Panc1 (cell line): ENCODE measurements around the gene CCDC88A. TPM values are rescaled to one million over a fixed set of nuclear protein-coding genes. Genes with fewer than 3 reads are reported as not detected.
"Not testable (repeated sequence)": the region's sequence is repeated elsewhere in the genome, so short reads cannot be mapped to it uniquely, and the experiment has no call there.

Experiments
- ATAC-seq: fragments of 200-7000 bp; cut with Tn5 transposase; 2 replicates; pipeline ENCODE4 v1.9.1; 2020; ENCODE audit warnings: mild to moderate bottlenecking, moderate library complexity
- BruUV-seq: library from RNA; stranded (reverse); fragments of 400-500 nt; replicated peaks from 2 replicates; lab custom pipeline; 2021; lab: Mats Ljungman, UMichigan
- CTCF ChIA-PET: fragments of 300-600 bp; sonication (Branson Sonifier 250); formaldehyde crosslinking; loops from one replicate; lab custom pipeline; 2022; ENCODE audit warnings: antibody characterized with exemption; lab: Charles Lee
- POLR2A ChIA-PET: fragments of 300-600 bp; sonication (Branson Sonifier 250); formaldehyde crosslinking; loops from one replicate; lab custom pipeline; 2022; ENCODE audit warnings: antibody characterized with exemption; lab: Charles Lee
- DNase-seq: peaks from one replicate; pipeline ENCODE4 v3.0.0-alpha.2; 2010; ENCODE audit warnings: low read depth, low spot score
- H3K27ac ChIP-seq: 2 replicates; pipeline ENCODE4 v1.5.1; 2011; ENCODE audit warnings: mild to moderate bottlenecking, low read length, inconsistent platforms
- H3K27me3 ChIP-seq: fragments of 200-500 bp; sonication (Bioruptor generic); 2 replicates; pipeline ENCODE4 v1.6.0; 2014; ENCODE audit warnings: low read length, inconsistent platforms; ENCODE audit not compliant: control insufficient read depth, insufficient read depth
- H3K36me3 ChIP-seq: fragments of 200-500 bp; sonication (Bioruptor generic); 2 replicates; pipeline ENCODE4 v1.5.1; 2014; ENCODE audit warnings: inconsistent platforms, mild to moderate bottlenecking, low read length, moderate library complexity; ENCODE audit not compliant: control insufficient read depth, insufficient read depth
- H3K4me1 ChIP-seq: 2 replicates; pipeline ENCODE4 v1.5.1; 2011; ENCODE audit warnings: inconsistent platforms, mild to moderate bottlenecking, low read length, moderate library complexity; ENCODE audit not compliant: control insufficient read depth, insufficient read depth
- H3K4me3 ChIP-seq, 2 experiments: 2 replicates each; pipeline ENCODE4 v1.5.1; 2011 to 2012; ENCODE audit warnings: low read depth in 2 of 2, low read length in 2 of 2, mild to moderate bottlenecking in 2 of 2, inconsistent platforms in 1 of 2, moderate library complexity in 1 of 2
- H3K9me3 ChIP-seq: fragments of 200-500 bp; sonication (Bioruptor generic); 2 replicates; pipeline ENCODE4 v1.5.1; 2014; ENCODE audit warnings: low read depth, mild to moderate bottlenecking, inconsistent platforms, low read length, moderate library complexity; ENCODE audit not compliant: control insufficient read depth, insufficient read depth
- CTCF ChIP-seq: fragments of 450-650 bp; IDR thresholded peaks from 2 replicates; pipeline ENCODE4 v1.5.1; 2017; ENCODE audit warnings: mild to moderate bottlenecking
- POLR2AphosphoS5 ChIP-seq: IDR thresholded peaks from 2 replicates; pipeline ENCODE4 v1.6.1; 2012; ENCODE audit warnings: mild to moderate bottlenecking, low read depth, low read length, moderate library complexity
- REST ChIP-seq, 2 experiments: IDR thresholded peaks; 2 replicates each; pipeline ENCODE4 v1.6.1; 2011 to 2012; ENCODE audit warnings: low read depth in 2 of 2, control low read depth in 1 of 2, low read length in 1 of 2, mild to moderate bottlenecking in 1 of 2, moderate library complexity in 1 of 2; ENCODE audit not compliant: insufficient read depth in 1 of 2
- SIN3A ChIP-seq: IDR thresholded peaks from 2 replicates; pipeline ENCODE4 v1.6.1; 2012; ENCODE audit warnings: low read depth, mild to moderate bottlenecking, low read length, moderate library complexity, borderline replicate concordance; ENCODE audit not compliant: insufficient read depth
- TCF7L2 ChIP-seq: IDR thresholded peaks from 2 replicates; pipeline ENCODE4 v1.6.1; 2011; ENCODE audit warnings: mild to moderate bottlenecking, low read depth, low read length, inconsistent platforms
- in situ Hi-C: cut with HindIII; loops from 2 replicates; pipeline ENCODE4 v1.10.0; 2016; ENCODE audit warnings: low sequenced_read_pairs, low pct_unique_long_range_greater_than_20kb
- intact Hi-C: fragments of 100-400 bp; cut with micrococcal nuclease; formaldehyde crosslinking; loops from one replicate; pipeline ENCODE4 v1.10.0; 2022; ENCODE audit not compliant: unreplicated experiment
- total RNA-seq: library from RNA; stranded (reverse); gene quantifications from one replicate; pipeline ENCODE4 v1.2.1, GENCODE V29; 2021; ENCODE audit not compliant: unreplicated experiment

Gene CCDC88A
- total RNA-seq, 1 experiment from 2014 or later, result 99.8 TPM

DNA sequence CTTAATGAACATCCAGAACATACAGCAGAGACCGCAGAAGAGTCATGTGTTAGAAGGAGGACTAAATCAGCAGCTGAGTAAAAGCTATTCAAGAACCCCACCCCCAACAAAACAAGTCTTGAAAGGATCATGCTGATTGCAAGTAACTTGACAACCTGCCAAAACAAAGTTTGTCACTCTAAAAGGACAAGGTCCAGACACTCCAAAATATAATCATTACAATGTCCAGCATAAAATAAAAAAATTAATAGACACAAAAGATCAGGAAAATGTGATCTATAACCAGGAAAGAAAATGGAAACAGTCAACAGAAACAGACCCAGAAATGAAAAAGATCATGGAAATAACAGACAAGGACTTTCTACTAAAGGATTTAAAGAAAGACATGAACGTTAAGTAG, 28.5 kb downstream of the CCDC88A start:
- POLR2A ChIA-PET, result no interaction called here
- no peak for TF ChIP-seq REST (IDR thresholded peaks at IDR 0.05; ENCODE audit: insufficient read depth in 1 of 2, low read depth in 2 of 2, low read length in 1 of 2)
- no peak for TF ChIP-seq SIN3A
- no peak for TF ChIP-seq TCF7L2
- no peak for TF ChIP-seq POLR2AphosphoS5
- TF ChIP-seq CTCF, result no peak
- BruUV-seq, result no TSS peak

DNA sequence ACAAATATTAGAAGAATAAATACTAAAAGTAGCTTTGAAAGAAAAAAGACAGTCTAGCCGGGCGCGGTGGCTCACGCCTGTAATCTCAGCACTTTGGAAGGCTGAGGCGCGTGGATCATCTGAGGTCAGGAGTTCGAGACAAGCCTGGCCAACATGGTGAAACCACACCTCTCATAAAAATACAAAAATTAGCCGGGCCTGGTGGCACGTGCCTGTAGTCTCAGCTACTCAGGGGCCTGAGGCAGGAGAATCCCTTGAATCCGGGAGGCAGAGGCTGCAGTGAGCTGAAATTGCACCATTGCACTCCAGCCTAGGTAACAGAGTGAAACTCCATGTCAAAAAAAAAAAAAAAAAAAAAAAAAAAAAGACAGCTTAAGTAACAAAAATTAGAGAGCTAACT, 34.1 kb downstream of the CCDC88A start:
- DNase-seq, H3K36me3 ChIP-seq, ATAC-seq, CTCF ChIA-PET, H3K27ac ChIP-seq, H3K27me3 ChIP-seq, in situ Hi-C loops, BruUV-seq, H3K4me3 ChIP-seq, H3K9me3 ChIP-seq, intact Hi-C loops, H3K4me1 ChIP-seq: not testable (repeated sequence)
- POLR2A ChIA-PET, result interaction anchor here (0.7 kb wide), 1 partner anchor 93 kb away, joined by 3 read pairs; no protein-coding TSS in a partner anchor

More for the DNA sequence above, 28.5 kb downstream of the CCDC88A start:
- CTCF ChIA-PET, result no interaction called here
- H3K4me1 ChIP-seq, result no peaks in the 10 kb centered on the region
- H3K27ac ChIP-seq, result no peak overlapping the region
- H3K9me3 ChIP-seq, result no peaks in the 10 kb centered on the region
- no peak for ATAC-seq
- DNase-seq, result no peak
- H3K27me3 ChIP-seq, result no peaks in the 10 kb centered on the region
- intact Hi-C loops, result no loop called here
- H3K36me3 ChIP-seq, result no peaks in the 10 kb centered on the region
- no peak overlapping the region for H3K4me3 ChIP-seq
- in situ Hi-C loops, result no loop called here

DNA sequence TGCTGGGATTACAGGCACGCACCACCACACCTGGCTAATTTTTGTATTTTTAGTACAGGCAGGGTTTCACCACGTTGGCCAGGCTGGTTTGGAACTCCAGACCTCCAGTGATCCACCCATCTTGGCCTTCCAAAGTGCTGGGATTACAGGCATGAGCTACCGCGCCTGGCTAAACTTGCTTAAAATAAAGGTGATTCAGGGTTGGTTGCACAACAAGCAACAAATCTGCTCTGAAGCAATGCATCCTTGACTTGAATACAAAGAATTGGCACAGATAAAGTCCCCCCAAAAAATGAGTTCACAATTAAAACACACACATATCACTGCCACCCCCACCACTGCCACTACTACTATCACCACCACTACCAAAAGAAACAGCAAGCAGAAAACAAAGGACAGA, 34.9 kb downstream of the CCDC88A start:
- no peak overlapping the region for H3K4me3 ChIP-seq
- ATAC-seq (no peak), DNase-seq (no peak)
- no peaks in the 10 kb centered on the region for H3K36me3 ChIP-seq
- ChIA-PET POLR2A (no interaction called here), CTCF (no interaction called here)
- BruUV-seq, result no TSS peak
- H3K9me3 ChIP-seq, result no peaks in the 10 kb centered on the region
- no peaks in the 10 kb centered on the region for H3K4me1 ChIP-seq
- in situ Hi-C loops (no loop called here), intact Hi-C loops (no loop called here)
- H3K27ac ChIP-seq, result no peak overlapping the region
- TF ChIP-seq SIN3A, result no peak
- no peak for TF ChIP-seq CTCF
- TF ChIP-seq POLR2AphosphoS5, result no peak
- no peak for TF ChIP-seq TCF7L2
- TF ChIP-seq REST (IDR thresholded peaks at IDR 0.05; ENCODE audit: insufficient read depth in 1 of 2, low read depth in 2 of 2, low read length in 1 of 2), result no peak
- H3K27me3 ChIP-seq, result no peaks in the 10 kb centered on the region
